NCI-H1092 (cell line): ENCODE measurements around the gene CNNM2.

ENCODE experiments used
- DNase-seq: peaks from one replicate; lab custom pipeline; 2025; lab: John Stamatoyannopoulos, UW

CNNM2 gene

DNA sequence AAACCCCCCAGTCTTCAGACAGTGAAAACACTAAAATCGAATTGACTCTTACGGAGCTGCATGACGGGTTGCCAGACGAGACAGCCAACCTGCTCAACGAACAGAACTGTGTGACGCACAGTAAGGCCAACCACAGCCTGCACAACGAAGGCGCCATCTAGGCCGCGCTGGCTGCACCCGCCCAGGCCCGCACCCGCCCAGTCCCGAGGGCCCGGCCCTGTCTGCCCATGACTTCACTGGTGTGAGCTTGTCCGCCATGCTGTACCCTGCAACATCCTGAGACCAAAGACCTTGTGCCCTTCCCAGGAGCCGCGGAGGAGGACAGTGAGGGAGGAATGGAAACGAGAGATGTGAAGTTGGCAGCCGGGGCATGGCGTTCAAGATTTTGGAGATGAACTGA is 158.9 kb downstream of the CNNM2 start:
- DNase-seq, result no peak

DNA sequence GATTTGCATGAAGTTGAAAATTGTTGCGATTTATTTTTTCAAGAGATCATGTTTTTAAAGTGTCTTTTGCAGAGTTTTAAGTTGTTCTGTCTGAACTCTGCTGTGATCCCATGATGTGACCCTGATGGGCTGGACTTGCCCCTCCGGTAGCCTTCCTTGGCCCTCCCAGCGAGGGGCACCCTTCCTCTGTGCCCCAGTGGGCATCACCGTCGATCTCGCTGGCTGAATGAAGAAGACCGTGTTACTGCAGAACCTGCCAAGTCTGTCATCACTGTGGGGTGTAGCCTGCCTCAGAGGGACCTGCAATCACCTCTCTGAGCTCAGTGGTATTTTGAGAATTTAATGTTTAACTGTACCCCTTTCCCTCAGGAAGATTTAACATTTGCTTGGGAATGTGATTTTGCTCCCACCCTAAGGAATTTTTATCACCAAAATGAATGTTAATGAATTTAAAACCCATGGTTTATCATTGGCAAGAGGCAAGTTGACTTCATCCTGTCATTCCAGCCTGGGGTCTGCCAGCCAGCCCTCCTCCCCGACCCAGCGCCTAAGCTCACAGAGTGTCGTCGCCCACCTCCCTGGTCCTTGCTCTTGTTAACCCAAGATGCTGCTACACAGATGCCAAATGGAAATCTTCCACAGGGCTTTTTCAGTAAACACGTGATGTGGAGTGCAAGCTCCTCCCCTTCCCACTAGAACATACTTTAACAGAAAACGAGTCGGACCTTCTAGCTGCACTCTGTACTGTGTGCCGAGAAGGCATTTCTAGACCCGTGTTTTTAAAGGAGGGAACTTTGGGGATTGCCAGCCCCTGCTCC is 159.6 kb downstream of the CNNM2 start:
- no peak for DNase-seq

DNA sequence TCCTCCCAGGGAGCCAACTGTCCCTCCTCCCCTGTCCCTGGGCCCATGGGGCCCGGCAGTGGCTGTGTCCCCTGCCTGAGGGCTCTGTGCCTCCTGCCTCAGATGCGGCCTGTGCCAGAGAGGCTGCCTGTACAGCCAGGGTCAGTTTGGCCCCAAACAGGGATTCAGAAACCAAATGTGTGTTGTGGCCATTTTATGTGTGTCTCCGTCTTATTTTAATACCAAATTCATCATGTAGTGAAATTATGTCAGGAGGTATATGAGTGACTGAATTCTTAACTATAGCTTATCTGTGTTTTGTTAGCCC is 160.2 kb downstream of the CNNM2 start:
- no peak for DNase-seq

DNA sequence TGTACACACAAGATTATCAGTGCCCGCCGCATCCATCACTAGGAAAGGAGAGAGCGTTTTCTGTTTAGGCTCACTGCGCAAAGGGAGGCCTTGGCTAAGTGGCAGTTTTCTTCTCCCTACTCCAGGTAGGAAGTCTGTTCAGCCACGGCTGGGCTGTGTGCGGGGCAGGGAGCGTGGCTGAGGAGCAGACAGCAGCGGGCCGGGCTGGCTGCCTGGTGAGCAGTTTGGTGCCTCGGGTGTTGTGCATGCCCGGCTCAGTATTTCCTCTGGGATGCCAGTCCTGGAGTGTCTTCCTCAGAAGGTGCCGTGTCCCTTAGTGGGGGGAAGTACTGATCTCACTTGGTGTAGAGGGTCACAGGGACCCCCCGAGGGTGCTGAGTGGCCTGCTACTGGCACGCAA is 160.6 kb downstream of the CNNM2 start:
- no peak for DNase-seq

DNA sequence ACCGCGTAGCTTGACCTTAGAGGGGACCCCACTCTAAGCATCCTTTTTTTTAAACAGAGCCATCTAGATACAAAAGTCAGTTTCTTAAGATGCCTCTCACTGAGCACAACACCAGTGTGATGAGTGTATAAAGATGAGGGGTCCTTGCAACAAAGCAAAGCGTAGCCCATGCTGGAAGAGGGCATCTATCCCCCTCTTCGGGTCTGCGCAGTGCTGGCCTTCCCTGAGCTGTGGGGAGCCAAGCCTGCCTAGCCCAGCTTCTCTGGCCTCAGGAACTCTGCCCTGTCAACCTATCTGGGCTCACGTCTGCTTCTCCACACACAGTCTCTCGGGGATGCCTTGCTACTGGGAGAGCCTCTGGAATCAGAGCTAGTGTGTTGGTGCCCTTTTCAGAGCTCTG is 161.0 kb downstream of the CNNM2 start:
- DNase-seq, result no peak

DNA sequence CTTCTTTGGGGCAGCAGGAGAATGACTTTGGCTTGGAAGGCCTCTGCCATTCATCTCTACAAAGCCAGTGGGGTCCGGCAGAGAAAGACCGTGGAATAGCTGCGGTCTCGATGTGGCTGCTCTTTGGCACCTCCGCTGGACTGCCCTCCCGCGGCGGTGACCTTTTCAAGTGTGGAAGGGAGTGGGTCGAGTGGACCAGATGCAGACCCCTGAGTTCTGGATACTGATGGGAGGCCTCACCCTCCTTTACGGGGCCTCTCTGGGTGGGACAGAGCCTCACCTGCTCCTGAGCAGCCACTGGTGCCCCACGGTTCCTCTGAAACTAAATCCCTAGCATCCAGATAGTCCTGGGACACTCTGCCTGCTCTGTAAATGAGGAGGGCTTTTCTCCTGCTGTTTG is 161.9 kb downstream of the CNNM2 start:
- DNase-seq, result no peak

DNA sequence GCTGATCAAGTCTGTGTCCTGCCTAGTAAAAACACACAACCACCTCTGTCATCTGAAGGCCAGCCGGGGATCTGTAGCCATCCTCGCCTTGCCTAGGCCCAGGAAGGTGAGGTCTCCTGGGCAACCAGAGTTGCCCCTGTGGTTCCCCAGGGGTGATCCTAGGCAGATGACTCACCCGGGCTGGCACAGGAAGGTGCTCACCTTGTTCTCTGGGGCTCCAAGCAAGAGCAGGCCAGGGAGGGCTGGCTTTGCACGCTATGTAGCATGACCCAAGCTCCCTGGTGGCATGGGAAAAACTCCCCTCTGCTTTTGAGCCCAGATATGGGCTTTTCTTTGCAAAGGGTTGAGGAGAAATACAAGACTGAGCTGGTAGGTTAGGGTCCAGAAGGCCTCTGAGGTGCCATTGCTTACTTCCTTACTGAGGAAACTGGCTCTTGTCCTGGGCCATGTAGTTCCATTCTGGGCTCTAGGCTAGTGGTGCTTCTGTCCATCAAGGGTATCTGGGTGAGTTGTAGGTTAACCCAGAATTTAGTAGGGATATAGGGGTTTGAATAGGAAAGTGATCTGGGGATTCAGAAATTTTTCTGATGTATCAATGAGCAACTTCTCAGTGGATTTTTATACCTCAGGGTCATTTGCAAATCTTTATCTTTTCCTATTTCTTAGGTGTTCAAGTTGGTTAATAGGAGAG is 162.9 kb downstream of the CNNM2 start:
- no peak for DNase-seq

DNA sequence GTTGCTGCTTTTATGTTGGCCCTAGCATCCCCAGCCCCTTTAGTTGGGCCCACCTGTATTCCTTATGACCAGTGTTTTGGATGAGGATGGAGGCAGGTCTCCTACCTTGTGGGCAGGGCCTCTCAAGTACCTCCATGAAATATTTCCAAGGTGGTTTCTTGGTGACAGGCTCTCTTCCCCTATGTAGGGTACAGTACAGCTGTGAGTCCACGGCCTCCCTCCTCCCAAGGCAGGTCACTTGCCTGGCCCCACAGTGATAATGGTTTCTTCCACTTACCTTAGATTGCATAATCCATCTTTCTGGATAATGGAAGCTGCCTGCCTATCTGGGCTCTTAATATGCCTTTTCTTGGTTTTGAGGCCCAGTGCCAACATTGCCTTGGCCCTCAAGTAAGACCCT is 164.6 kb downstream of the CNNM2 start:
- DNase-seq, result no peak

DNA sequence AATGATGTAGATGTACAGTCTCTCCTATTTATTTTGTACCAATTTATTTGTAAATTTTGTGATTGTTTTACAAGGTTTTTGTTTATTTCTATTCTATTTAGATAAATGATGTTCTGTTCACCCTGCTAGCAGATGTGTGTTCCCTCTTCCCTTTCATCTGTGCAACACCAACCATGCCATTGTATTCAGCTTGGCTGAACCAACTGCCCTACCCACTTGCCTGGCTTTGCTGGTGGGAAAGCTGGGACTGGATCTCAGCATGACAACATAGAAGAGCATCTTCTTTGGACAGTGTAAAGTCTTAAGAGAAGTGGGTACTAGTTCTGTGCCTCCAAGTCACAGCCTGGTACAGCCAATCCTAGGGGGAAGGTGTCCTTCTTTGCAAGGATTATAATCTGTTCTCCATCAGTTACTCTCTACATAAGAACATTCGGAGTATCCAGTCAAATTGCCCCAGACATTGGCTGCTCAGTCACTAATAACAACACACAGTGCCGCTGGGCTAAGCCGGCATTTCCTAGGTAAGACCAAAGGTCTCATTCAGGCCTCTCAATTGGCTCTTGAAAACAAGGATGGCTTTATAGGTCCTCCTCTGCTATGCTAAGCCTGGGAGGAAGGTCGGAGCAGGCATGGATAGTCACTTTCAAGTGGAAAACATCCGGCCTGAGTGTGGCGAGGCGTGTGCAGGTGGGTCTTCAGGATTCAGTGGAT is 165.3 kb downstream of the CNNM2 start:
- DNase-seq, result no peak

DNA sequence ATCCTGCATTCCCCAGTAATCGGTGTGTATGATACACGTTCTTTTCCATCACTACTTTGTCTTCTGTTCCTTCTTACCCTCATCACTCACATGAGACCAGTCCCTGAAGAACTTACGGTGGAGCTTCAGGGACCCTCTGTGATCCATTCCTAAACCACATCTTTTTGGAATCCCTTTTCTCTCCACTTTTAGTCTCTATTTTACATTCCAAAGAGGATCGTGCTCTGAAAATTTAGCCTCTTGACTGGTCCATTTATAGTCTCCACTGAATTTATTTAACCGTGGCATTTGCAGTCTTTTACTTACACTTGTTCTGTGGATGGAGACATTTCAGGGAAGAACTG is 165.9 kb downstream of the CNNM2 start:
- DNase-seq, result no peak

DNA sequence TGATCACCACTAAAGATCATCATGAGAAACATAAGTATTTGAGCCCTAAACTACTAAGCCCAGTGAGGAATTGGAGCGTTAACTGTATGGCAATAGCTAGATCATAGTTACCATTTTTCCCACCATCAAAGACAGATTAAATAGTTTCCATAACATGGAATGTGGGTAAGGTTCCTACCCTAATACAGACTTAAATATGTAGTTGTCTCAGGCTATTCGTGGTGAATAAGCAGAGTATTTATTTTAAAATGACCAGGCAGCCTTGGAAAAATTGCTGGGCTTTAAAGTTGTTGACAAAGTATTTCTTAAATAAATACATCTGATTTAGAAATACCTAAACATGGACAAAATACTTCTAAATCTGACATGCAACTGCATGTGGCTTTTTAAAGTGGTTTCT is 168.2 kb downstream of the CNNM2 start:
- DNase-seq, result no peak

DNA sequence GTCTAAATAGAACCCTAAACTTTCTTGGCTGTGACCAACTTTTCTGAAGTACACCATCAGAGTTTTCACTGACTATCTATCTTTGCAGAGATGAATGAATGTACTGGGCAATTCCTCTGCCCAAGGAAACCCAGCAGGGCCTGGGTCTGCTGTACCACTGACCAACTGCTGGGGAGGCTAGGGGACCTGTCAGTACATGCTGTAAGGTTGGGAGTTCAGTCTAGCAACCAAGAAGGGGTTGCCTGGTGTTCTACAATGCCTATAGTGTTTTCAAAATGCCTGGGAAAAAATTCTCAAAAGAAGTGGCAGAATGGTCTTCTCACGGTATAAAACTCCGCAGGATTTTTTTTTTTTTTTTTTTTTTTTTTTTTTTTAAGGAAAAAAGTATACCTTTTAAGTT is 168.7 kb downstream of the CNNM2 start:
- DNase-seq, result no peak

DNA sequence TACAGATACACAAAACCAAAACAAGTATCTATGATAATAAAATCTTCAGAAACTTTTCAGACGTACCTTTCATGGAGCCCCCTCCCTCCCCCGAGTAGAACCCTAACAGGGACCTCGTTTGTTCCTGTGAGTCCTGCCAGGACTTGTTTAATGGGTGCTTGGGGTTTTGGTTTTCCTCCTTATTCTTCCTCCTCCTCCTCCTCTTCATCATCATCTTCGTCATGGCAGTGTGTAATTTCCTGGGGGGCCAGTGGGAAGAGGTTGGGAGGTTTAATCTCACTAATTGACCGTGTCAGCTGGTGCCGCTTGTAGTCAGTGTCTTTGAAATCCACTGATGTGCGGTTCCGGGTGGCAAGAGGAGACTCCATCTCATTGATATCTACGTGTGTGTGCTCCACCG is 171.4 kb downstream of the CNNM2 start:
- no peak for DNase-seq

DNA sequence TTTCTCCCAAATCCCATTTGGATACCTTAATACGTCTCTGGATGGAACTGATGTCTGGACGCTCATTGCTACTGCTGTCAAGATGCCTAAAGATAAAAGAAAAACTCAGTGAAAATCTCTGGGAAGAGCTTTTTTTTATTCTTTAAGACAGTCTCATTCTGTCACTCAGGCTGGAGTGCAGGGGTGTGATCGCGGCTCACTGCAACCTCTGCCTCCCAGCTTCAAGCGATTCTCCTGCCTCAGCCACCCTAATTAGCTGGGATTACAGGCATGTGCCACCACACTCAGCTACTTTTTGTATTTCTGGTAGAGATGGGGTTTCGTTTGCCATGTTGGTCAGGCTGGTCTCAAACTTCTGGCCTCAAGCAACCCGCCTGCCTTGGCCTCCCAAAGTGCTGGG is 172.8 kb downstream of the CNNM2 start:
- no peak for DNase-seq

DNA sequence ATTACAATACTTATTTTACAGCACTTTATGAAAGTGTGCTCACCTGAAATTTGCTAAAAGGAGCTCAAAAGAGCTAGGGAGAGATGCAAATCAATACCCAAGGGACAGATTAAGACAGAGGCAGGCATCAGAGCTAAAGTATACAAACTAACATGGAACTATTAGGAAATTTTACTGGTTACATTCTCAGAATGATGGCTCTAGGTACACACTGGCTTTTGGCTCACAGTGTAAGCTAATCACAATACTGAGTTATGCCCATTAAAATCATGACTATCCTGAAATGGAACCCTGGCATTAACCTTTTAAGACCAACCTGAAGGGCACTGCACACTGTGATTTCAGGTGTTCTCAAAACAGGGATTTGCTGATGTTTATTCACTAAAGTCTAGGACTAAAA is 176.9 kb downstream of the CNNM2 start:
- DNase-seq, result no peak

DNA sequence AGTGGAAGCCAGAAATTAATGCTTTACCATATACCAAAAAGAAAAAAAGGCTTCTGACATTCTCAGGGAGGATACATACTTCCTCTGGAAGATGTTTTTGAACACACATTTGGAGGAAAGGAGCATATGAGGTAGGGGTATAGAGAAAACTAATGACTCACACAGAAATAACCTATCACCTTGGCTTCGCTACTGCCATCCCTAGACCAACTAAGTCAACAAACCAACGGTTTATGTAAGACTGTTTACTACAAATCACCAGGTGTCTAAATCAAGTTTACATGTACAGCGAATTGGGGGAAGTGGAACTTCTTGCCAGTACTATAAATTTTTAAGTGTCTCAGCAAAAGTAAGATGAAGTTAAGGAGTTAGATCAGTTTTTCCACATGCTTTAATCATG is 178.0 kb downstream of the CNNM2 start:
- DNase-seq, result no peak

DNA sequence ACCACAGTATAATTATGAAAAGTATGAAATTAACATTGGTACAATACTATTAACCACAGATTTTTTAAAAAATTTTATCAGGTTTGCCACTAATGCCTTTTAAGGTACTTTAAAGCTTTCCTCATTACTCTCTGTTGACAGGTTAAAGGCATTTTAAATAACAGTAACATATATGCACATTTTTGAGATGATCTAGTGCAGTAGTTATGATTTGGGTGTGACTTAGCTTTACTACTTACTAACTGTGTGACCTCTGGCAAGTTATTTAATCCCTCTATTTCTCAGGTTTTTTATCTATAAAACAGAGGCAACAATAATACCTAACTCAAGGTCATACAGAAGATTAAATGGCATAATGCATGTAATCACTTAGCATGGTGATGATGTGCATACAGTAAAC is 180.1 kb downstream of the CNNM2 start:
- no peak for DNase-seq

DNA sequence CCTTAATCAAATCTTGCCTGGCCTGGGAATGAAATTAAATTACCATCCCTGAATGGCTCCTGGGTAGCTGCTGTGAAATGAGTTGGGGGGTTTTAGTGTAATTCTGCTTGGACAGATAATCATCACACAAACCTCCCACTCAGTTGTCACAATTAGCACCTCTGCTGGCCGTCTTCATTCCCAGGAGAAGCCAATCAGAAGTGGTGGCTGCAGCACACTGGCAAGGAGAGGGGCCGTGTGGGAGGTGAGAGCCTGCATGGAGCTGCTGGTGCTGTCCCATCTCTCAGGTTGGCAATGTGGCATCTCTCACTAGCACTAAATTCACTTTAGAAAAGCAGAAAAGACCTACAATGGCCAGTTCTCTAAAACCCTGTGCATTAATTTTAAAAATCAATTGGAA is 182.5 kb downstream of the CNNM2 start:
- no peak for DNase-seq

DNA sequence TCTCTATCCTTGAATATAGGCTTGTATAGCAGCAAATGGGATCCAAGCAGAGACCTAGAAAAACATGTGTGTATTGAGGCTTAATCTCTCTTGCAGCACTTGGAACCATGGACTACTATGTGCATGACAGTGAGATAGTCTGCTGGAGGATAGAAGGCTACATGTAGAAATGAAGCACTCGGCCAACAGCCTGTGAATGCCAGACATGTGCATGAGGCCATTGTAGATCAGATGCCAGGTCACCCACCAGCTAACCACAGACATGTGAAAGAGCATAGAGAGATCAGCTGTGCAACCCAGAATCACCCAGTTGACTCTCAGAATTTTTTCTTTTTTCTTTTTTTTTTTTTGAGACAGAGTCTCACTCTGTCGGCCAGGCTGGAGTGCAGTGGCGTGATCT is 184.1 kb downstream of the CNNM2 start:
- DNase-seq, result no peak

DNA sequence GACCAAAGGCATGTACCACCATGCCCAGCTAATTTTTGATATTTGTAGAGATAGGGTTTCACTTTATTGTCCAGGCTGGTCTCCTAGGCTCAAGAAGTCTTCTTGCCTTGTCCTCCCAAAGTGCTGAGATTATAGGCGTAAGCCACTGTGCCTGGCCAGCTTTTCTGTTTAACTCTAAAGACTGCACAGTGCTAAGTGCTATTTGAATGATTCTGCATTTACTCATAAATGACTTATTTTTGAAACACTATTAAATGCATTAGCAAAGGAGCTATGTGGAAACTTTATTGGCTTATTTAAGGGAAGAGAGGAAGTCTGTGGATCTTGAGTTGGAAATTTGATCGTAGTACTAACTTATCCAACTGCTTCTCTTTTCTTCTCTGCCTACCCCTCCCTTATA is 185.9 kb downstream of the CNNM2 start:
- no peak for DNase-seq

DNA sequence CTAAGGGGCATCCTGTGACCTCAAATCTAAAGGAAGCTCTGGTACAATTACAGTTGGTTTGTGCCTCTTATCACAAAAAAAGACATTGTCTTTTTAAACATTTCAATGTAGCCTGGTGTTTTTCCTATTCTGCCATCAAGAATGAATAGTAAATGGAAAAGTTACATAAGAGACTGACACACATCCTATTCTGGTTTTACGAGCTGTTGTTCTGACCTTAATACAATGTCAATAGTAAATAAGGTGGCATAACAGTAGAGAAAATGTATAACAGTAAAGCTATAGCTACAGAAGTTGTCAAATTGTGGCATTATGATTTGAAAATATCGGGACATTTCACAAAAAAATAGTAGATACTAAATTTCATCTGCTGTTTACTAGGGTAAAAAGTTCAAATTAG is 186.6 kb downstream of the CNNM2 start:
- no peak for DNase-seq

DNA sequence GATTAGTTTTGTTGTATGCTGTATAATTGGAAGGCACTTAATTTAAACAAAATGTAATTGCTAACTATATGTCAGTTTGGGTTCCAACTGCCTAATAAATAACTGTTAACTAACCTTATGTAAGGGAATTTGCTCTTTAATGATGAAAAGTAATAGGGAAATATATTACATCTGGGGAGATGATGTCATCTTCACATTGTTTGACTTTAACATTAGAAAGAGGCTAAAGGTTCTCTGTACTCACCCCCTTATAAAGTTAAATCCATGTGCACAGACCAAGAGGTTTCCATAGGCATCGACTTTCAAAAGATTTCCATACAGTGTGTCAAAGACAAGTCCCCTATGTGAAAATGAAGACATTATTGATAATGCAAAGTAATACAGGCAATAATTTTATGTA is 187.4 kb downstream of the CNNM2 start:
- DNase-seq, result no peak

DNA sequence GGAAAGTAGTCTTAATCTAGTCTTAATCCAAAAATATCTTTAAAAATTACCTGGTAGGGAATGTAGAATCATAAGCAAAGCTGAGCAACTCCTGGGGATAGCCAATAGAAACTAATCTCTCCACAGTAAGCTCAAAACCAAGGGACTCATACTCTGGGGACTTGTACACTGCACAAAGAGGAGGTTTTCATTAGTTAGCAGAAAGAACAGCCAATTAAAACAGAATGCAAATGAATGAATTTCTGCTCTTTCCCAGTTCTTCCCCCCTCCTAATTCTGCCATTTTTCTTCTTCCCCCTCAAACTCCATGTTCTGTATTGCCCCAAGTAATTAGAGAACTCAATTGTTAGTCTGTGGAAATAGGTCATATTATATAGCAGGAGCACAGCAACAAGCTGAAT is 188.4 kb downstream of the CNNM2 start:
- no peak for DNase-seq

DNA sequence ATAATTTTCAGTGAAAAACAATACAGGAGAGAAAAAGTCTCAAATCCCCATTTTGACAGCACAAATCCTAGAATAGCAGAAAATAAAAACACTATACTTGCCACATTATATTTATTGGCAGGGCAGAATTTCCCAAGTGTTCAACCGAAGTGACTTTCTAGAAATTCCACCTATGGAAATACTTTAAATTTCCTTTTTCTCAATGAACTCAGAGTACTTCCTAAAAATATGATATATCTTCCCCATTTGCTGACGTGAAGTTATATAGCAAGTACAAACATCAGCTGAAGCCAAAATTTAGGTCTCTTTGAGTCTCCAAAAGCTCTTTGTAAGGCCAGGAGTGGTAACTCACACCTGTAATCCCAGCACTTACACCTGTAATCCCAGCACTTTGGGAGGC is 191.7 kb downstream of the CNNM2 start:
- no peak for DNase-seq
